A673 (cell line): ENCODE results near the gene BRWD1. TPM values are rescaled to one million over a fixed set of nuclear protein-coding genes. Genes with fewer than 3 reads are reported as not detected.

ENCODE experiments used
- BruUV-seq: library from RNA; stranded (reverse); fragments of 400-500 nt; replicated peaks from 2 replicates; lab custom pipeline; 2021; lab: Mats Ljungman, UMichigan
- CTCF ChIA-PET: fragments of 300-600 bp; sonication (Branson Sonifier 250); formaldehyde crosslinking; loops from one replicate; lab custom pipeline; 2022; ENCODE audit warnings: antibody characterized with exemption; lab: Charles Lee
- POLR2A ChIA-PET: fragments of 300-600 bp; sonication (Branson Sonifier 250); formaldehyde crosslinking; loops from one replicate; lab custom pipeline; 2022; ENCODE audit warnings: antibody characterized with exemption; ENCODE audit not compliant: low non-redundant PET; lab: Charles Lee
- DNase-seq: peaks from one replicate; pipeline ENCODE4 v3.0.0-alpha.2; 2015; ENCODE audit warnings: low spot score
- H3K27ac ChIP-seq: fragments of 200-600 bp; sonication (generic); 2 replicates; pipeline ENCODE4 v1.5.1; 2016; ENCODE audit warnings: mixed run types, low read depth, mild to moderate bottlenecking, mixed read lengths, antibody characterized with exemption, low read length; ENCODE audit not compliant: poor library complexity, severe bottlenecking
- H3K27me3 ChIP-seq: fragments of 200-600 bp; sonication (generic); replicated peaks from 2 replicates; pipeline ENCODE4 v1.6.1; 2017; ENCODE audit warnings: mixed run types, low read depth, mild to moderate bottlenecking, mixed read lengths, antibody characterized with exemption, low read length; ENCODE audit not compliant: insufficient read depth, poor library complexity
- H3K36me3 ChIP-seq: fragments of 200-600 bp; sonication (generic); 2 replicates; pipeline ENCODE4 v1.6.1; 2016; ENCODE audit warnings: mixed run types, mild to moderate bottlenecking, mixed read lengths, antibody characterized with exemption, low read length; ENCODE audit not compliant: insufficient read depth, poor library complexity, severe bottlenecking
- H3K4me1 ChIP-seq: fragments of 200-600 bp; sonication (generic); 2 replicates; pipeline ENCODE4 v1.6.1; 2017; ENCODE audit warnings: mixed run types, mild to moderate bottlenecking, mixed read lengths, antibody characterized with exemption, low read length; ENCODE audit not compliant: insufficient read depth, poor library complexity, severe bottlenecking
- H3K4me3 ChIP-seq: fragments of 200-600 bp; sonication (generic); 2 replicates; pipeline ENCODE4 v1.5.1; 2016; ENCODE audit warnings: low read depth, mixed run types, mild to moderate bottlenecking, mixed read lengths, low read length; ENCODE audit not compliant: poor library complexity, severe bottlenecking
- H3K9me3 ChIP-seq: fragments of 200-600 bp; sonication (generic); 2 replicates; pipeline ENCODE4 v1.6.1; 2016; ENCODE audit warnings: mixed run types, low read depth, mild to moderate bottlenecking, mixed read lengths, antibody characterized with exemption, low read length; ENCODE audit not compliant: poor library complexity, severe bottlenecking
- EZH2 ChIP-seq: fragments of 200-600 bp; sonication (generic); IDR thresholded peaks from 2 replicates; pipeline ENCODE4 v1.6.1; 2017; ENCODE audit warnings: borderline replicate concordance, low read depth, mild to moderate bottlenecking, mixed read lengths, antibody characterized with exemption, low read length; ENCODE audit not compliant: poor library complexity, severe bottlenecking
- intact Hi-C: fragments of 100-400 bp; cut with micrococcal nuclease; formaldehyde crosslinking; loops from one replicate; pipeline ENCODE4 v1.10.0; 2022; ENCODE audit not compliant: unreplicated experiment
- total RNA-seq: library from RNA; stranded (reverse); gene quantifications from 2 replicates; pipeline ENCODE4 v1.2.3, GENCODE V29; 2021
- TF ChIP-seq, protein P1 (sequence below): fragments of 300-800, 200-600 bp; sonication (generic); conservative IDR thresholded peaks from 2 replicates; pipeline ENCODE4 v1.5.1; 2017; ENCODE audit warnings: low read depth, mild to moderate bottlenecking, antibody characterized with exemption, low read length, moderate library complexity, mixed read lengths

BRWD1 gene
- total RNA-seq, 1 experiment from 2014 or later = 27.6 TPM

DNA sequence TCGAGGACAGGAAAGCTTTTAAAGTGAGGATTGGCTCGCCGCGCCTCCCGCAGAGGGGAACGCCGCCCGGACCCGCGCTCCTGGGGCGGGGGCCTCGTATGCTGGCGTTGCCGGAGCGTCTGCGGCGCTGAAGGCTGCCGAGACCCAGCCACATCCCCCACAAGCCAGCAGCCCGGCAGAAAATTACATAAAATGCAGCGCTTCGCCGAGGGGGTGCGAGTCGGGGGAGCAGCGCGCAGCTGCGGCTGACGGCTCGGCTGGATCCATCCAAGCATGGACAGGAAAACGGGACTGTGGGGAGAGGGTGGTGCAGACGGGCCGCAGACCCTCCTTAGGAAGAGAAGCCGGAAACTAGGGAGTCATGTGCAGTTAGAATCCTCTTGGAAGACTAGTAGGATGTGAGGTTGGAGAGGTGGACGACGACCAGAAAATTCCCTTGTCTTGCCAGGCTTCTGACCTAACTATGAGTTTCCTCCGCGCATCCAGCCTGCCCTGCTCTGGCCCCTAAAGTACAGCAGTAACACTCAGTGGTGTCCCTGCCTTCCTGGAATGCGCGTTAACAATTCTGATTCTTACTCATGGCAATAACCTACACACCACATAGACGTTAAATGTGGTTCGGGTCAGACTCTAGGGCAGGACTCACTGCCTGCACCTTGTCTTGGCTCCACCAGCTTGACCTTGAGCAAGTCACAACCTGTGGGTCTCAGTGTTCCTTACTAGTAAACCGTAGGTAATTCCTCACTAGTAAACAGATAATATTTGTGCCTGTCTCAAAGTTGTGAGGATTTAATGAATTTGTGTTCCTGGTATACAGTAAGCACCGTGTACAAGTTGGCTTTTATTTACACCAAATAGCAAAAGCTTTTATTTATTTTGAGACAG lies 953 bp upstream of the BRWD1 start:
- BruUV-seq = TSS peak; percentile 75

DNA sequence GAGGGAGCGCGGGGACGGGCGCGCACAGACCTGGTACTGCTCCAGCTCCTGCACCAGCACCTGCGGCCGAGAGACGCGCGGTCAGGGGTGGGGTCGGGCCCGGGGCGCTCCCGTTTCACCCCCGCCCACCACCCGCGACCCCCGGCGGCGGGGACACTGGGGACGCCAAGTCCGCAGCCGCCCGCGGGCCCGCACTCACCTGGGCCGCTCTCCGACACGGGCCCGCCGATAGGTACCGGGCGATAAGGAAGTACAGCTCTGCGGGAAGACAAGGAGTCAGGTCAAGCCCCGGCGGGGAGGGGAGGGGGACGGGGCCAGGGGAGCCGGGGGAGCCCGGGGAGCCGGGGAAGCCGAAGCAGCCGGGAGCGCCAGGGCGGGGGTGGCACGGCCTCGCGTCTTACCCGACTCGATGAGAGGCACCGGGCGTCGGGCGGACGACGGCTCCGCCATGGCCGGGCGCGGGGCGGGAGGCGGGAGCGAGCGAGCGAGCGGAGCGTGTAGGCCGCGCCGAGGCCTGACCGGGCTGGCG lies 326 bp downstream of the BRWD1 start:
- no peaks in the 10 kb centered on the region for H3K9me3 ChIP-seq
- CTCF ChIA-PET = no interaction called here
- H3K27ac ChIP-seq = peak overlapping the region; percentile 99
- peak; percentile 23 for DNase-seq
- POLR2A ChIA-PET = interaction anchor here (0.6 kb wide), 1 partner anchor 35 kb away, joined by 4 read pairs; no protein-coding TSS in a partner anchor
- TF ChIP-seq EZH2 = no peak
- TF ChIP-seq, protein P1, sequence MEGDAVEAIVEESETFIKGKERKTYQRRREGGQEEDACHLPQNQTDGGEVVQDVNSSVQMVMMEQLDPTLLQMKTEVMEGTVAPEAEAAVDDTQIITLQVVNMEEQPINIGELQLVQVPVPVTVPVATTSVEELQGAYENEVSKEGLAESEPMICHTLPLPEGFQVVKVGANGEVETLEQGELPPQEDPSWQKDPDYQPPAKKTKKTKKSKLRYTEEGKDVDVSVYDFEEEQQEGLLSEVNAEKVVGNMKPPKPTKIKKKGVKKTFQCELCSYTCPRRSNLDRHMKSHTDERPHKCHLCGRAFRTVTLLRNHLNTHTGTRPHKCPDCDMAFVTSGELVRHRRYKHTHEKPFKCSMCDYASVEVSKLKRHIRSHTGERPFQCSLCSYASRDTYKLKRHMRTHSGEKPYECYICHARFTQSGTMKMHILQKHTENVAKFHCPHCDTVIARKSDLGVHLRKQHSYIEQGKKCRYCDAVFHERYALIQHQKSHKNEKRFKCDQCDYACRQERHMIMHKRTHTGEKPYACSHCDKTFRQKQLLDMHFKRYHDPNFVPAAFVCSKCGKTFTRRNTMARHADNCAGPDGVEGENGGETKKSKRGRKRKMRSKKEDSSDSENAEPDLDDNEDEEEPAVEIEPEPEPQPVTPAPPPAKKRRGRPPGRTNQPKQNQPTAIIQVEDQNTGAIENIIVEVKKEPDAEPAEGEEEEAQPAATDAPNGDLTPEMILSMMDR = no peak
- H3K36me3 ChIP-seq = peaks cover 15% of the 10 kb centered on the region
- peak overlapping the region; percentile 70 for H3K4me3 ChIP-seq
- intact Hi-C loops = loop anchor here (1.0 kb wide), 1 partner anchor 35 kb away; no protein-coding TSS in a partner anchor
- peaks cover 15% of the 10 kb centered on the region for H3K4me1 ChIP-seq
- H3K27me3 ChIP-seq = no peaks in the 10 kb centered on the region
- BruUV-seq = no TSS peak

More for the DNA sequence above, 953 bp upstream of the BRWD1 start:
- peak overlapping the region; percentile 99 for H3K27ac ChIP-seq
- H3K4me1 ChIP-seq = peaks cover 15% of the 10 kb centered on the region
- H3K36me3 ChIP-seq = peaks cover 15% of the 10 kb centered on the region
- peak overlapping the region; percentile 70 for H3K4me3 ChIP-seq
- DNase-seq = peak; percentile 58
- no peak for TF ChIP-seq EZH2
- TF ChIP-seq, protein P1 = no peak
- H3K9me3 ChIP-seq = no peaks in the 10 kb centered on the region
- ChIA-PET POLR2A (no interaction called here), CTCF (no interaction called here)
- intact Hi-C loops = loop anchor here (2.0 kb wide), 1 partner anchor 74 kb away; no protein-coding TSS in a partner anchor
- no peaks in the 10 kb centered on the region for H3K27me3 ChIP-seq

DNA sequence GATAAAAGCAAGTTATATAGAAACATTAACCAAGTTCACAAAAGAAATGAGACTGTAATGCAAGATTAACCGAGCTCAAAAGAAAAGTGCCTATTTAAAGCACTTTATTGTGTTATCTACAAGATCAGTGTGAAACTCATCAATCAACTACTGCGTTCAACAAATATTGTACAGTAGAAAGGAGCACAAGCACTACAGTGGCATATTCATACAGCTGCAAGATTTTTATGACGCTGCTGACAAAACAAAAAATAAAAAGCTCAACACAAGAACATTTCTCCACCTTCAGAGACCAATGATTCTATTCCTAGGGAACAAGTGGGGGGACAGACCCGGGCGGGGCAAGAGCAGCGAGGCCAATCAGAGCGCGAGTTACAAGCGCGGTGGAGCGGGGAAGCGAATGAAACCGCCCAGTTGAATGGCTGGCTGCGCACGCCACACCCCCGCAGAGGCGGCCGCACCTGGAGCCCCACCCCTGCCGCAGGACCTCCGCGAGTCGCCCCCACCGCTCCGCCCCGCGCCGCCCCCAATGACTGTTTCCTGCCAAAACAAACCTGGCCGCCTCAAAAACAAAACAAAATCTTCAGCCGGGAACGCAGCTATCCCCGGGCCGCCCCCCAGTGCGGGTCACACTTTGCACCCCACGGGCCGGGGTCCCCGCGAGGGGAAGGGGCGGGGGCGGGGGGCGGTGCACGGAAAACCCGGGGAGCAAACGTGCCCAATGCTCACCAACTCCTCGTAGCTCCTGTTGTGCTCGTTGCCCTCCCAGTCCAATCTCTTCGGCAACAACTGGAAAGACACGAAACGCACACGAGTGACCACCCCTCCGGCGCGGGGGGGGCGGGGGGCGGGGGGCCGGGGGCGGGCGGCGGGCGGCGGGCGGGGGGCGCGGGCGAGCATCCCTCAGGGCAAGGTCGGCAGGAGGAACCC lies 1.1 kb downstream of the BRWD1 start:
- no TSS peak for BruUV-seq

More for the DNA sequence above, 1.1 kb downstream of the BRWD1 start:
- Histone ChIP-seq H3K9me3 (no peaks in the 10 kb centered on the region), H3K27ac (peak overlapping the region; percentile 99), H3K4me1 (peaks cover 15% of the 10 kb centered on the region), H3K27me3 (no peaks in the 10 kb centered on the region), H3K36me3 (peaks cover 15% of the 10 kb centered on the region), H3K4me3 (peak overlapping the region; percentile 70)
- ChIA-PET CTCF (interaction anchor here (0.6 kb wide), 1 partner anchor 135 kb away, joined by 5 read pairs; no protein-coding TSS in a partner anchor), POLR2A (interaction anchor here (0.6 kb wide), 1 partner anchor 36 kb away, joined by 4 read pairs; no protein-coding TSS in a partner anchor)
- no peak for TF ChIP-seq EZH2
- TF ChIP-seq, protein P1 = no peak
- intact Hi-C loops = loop anchor here (1.0 kb wide), 1 partner anchor 36 kb away; no protein-coding TSS in a partner anchor
- DNase-seq = peak; percentile 91
